ENCODE measurements around the gene KDM4B.

DNA sequence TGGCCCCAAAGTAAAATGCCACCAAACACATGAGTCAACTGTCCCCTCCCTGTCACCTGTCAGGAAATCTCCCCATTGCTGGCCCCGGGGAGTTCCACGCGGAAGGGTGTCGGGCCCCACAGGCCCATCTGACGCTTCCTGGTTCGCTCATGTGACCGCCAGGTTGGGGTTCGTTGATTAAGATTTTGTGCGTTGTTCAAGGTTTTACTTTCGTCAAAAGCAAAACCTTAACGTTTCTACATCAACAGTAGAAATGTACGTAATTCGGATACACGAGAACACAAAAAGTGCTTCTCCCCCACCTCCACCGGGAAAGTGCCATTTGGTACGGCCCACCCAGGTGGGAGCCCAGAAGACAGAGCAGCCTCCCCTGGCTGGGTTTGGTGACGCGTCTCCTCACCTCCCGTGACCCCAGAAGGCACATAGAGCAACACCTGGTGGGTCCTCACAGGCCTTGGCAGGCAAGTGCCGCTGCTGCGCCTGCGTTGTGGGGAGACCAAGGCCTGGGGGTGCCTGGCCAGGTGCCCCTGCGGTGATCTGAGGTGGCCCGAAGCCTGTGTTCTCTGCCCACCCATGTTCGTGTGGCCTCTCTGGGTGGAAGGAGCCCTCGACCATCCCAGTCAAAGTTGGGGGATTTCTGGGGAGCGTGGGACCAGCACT, 161.6 kb downstream of the KDM4B start:
- TF ChIP-seq, protein P1, sequence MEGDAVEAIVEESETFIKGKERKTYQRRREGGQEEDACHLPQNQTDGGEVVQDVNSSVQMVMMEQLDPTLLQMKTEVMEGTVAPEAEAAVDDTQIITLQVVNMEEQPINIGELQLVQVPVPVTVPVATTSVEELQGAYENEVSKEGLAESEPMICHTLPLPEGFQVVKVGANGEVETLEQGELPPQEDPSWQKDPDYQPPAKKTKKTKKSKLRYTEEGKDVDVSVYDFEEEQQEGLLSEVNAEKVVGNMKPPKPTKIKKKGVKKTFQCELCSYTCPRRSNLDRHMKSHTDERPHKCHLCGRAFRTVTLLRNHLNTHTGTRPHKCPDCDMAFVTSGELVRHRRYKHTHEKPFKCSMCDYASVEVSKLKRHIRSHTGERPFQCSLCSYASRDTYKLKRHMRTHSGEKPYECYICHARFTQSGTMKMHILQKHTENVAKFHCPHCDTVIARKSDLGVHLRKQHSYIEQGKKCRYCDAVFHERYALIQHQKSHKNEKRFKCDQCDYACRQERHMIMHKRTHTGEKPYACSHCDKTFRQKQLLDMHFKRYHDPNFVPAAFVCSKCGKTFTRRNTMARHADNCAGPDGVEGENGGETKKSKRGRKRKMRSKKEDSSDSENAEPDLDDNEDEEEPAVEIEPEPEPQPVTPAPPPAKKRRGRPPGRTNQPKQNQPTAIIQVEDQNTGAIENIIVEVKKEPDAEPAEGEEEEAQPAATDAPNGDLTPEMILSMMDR (IDR thresholded peaks at IDR 0.05): no peak
- TF ChIP-seq POLR2A (IDR thresholded peaks at IDR 0.05): no peak
